ENCODE results near the gene PTPRD. TPM values are rescaled to one million over a fixed set of nuclear protein-coding genes. Genes with fewer than 3 reads are reported as not detected.

The PTPRD gene
- total RNA-seq, 4 donors from 2014 or later, result 0.72 to 8.0 (median 3.0) TPM

GRCh38 chr9:8724284-8725018 lies 1888.4 kb downstream of the PTPRD start:
- intact Hi-C loops (cut with DNase I; ENCODE audit: low total_unique reads), result no loop called here
- H3K4me3 ChIP-seq (ENCODE audit: low read depth, poor library complexity, severe bottlenecking), result no peak overlapping the region
- DNase-seq (ENCODE audit: low spot score in 2 of 2), result no peak
- WGBS, 2 donors, result 85% methylated on average over 11 of the region's 11 CpGs
- TF ChIP-seq CTCF (IDR thresholded peaks at IDR 0.05) (no peak), POLR2A (IDR thresholded peaks at IDR 0.05) (no peak)

GRCh38 chr9:8723195-8723594 lies 1889.6 kb downstream of the PTPRD start:
- WGBS, 2 donors, result 88 to 90% methylated on average over 5 of the region's 5 CpGs
- no peak for DNase-seq (ENCODE audit: low spot score in 2 of 2)
- no peak for TF ChIP-seq CTCF (IDR thresholded peaks at IDR 0.05)
- TF ChIP-seq POLR2A (IDR thresholded peaks at IDR 0.05), result no peak
- intact Hi-C loops (cut with DNase I; ENCODE audit: low total_unique reads), result no loop called here
- H3K4me3 ChIP-seq (ENCODE audit: low read depth, poor library complexity, severe bottlenecking), result no peak overlapping the region

GRCh38 chr9:8719833-8720486 lies 1892.8 kb downstream of the PTPRD start:
- no peak for TF ChIP-seq CTCF (IDR thresholded peaks at IDR 0.05)
- no peak overlapping the region for H3K4me3 ChIP-seq (ENCODE audit: low read depth, poor library complexity, severe bottlenecking)
- 64 to 75% methylated on average over 1 of the region's 1 CpG for WGBS, 2 donors
- intact Hi-C loops (cut with DNase I; ENCODE audit: low total_unique reads), result no loop called here
- DNase-seq (ENCODE audit: low spot score in 2 of 2), result no peak

- intact Hi-C loops (cut with DNase I; ENCODE audit: low total_unique reads), result no loop called here
- DNase-seq (ENCODE audit: low spot score in 2 of 2), result no peak
- 65 to 67% methylated on average over 4 of the region's 4 CpGs for WGBS, 2 donors
- TF ChIP-seq CTCF (IDR thresholded peaks at IDR 0.05), result no peak
- TF ChIP-seq POLR2A (IDR thresholded peaks at IDR 0.05), result no peak
- no peak overlapping the region for H3K4me3 ChIP-seq (ENCODE audit: low read depth, poor library complexity, severe bottlenecking)
These were observed 1894.6 kb downstream of the PTPRD start for GRCh38 chr9:8718121-8718725.

- intact Hi-C loops (cut with DNase I; ENCODE audit: low total_unique reads), result no loop called here
- TF ChIP-seq POLR2A (IDR thresholded peaks at IDR 0.05), result no peak
- TF ChIP-seq CTCF (IDR thresholded peaks at IDR 0.05), result no peak
- WGBS, 2 donors, result 80 to 90% methylated on average over 3 of the region's 3 CpGs
- no peak overlapping the region for H3K4me3 ChIP-seq (ENCODE audit: low read depth, poor library complexity, severe bottlenecking)
- DNase-seq (ENCODE audit: low spot score in 2 of 2), result no peak
These were observed 1895.7 kb downstream of the PTPRD start for GRCh38 chr9:8717146-8717545.
